GM12872 (cell line): ENCODE measurements around the gene PAEP.

ENCODE experiments used
- TF ChIP-seq, protein P1 (sequence below): IDR thresholded peaks from 3 replicates; pipeline ENCODE4 v1.5.1; 2011; ENCODE audit warnings: low read depth, mild to moderate bottlenecking, low read length, moderate library complexity; ENCODE audit not compliant: insufficient read depth

The PAEP gene

DNA sequence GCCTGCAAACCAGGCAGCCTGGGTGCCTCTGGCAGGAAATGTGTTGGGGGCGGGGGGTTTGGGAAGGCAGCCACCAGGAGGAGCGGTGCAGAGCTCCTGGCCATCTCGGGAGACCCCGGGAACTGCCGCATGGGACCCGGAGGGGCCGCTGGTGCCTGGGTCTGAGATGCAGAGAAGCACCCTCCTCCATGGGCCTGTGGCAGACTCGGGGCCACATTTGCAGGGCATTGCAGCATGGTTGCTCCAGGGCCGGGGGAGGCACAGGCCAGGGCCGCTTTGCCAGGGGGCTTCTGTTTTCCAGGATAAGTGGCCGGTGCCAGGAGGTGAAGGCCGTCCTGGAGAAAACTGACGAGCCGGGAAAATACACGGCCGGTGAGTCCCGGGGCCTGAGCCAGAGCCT lies 38.6 kb upstream of the PAEP start:
- TF ChIP-seq, protein P1, sequence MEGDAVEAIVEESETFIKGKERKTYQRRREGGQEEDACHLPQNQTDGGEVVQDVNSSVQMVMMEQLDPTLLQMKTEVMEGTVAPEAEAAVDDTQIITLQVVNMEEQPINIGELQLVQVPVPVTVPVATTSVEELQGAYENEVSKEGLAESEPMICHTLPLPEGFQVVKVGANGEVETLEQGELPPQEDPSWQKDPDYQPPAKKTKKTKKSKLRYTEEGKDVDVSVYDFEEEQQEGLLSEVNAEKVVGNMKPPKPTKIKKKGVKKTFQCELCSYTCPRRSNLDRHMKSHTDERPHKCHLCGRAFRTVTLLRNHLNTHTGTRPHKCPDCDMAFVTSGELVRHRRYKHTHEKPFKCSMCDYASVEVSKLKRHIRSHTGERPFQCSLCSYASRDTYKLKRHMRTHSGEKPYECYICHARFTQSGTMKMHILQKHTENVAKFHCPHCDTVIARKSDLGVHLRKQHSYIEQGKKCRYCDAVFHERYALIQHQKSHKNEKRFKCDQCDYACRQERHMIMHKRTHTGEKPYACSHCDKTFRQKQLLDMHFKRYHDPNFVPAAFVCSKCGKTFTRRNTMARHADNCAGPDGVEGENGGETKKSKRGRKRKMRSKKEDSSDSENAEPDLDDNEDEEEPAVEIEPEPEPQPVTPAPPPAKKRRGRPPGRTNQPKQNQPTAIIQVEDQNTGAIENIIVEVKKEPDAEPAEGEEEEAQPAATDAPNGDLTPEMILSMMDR, result no peak

DNA sequence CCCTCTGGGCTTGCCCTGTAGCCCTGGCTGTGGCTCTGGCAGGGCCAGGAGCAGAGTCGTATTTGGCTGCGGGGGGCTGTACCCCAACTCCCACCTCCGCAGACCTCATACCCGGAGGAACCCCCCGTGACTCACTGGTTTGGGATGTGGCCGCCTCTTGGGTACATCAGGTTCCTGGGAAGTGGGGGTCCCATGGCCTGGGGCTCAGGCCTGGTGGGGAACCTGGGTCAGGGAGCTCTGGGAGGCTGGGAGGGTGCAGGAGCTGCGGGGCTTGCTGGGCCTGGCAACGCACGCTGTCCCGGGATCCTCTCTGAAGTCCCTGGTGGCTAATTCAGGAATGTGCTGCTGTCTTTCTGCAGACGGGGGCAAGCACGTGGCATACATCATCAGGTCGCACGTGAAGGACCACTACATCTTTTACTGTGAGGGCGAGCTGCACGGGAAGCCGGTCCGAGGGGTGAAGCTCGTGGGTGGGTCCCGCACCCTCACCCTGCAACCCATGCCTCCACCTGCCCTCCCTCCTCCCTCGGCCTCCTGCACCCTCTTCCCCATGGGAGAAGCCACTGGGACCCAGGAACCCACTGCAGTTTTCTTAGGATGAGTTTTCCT lies 37.9 kb upstream of the PAEP start:
- TF ChIP-seq, protein P1, result no peak

DNA sequence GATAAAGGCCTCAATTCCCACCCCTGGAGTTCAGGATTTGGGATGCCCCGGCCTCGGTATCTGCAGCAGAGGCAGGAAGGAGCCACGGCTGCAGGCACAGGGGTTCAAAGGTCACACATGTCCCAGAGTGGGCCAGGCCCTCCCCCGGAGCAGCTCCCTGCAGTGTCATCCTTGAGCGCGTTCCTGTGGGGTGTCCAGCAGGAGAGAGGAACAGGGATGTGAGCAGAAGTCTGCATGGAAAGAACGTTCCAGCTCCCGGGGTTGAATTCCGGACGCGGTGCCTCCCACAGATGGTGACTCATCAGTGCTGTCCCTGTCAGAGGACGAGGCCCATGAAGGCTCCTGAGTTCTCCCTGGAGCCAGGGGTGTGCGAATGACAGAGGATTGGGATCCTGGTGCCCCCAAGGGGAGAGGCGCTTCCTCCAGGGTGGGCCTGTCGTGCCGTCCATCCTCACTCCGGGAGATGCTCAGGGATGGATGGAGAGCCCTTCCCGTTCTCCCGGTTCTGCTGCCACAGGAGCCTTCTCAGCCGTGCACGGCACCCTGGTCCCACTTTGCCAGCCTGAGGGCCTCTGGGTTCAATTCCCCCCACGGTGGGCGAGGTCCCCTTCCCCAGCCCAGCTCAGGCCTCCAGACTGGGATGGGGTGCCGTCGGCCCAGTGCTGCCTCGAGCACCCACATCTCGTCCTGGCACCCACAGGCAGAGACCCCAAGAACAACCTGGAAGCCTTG lies 37.3 kb upstream of the PAEP start:
- TF ChIP-seq, protein P1, result no peak

DNA sequence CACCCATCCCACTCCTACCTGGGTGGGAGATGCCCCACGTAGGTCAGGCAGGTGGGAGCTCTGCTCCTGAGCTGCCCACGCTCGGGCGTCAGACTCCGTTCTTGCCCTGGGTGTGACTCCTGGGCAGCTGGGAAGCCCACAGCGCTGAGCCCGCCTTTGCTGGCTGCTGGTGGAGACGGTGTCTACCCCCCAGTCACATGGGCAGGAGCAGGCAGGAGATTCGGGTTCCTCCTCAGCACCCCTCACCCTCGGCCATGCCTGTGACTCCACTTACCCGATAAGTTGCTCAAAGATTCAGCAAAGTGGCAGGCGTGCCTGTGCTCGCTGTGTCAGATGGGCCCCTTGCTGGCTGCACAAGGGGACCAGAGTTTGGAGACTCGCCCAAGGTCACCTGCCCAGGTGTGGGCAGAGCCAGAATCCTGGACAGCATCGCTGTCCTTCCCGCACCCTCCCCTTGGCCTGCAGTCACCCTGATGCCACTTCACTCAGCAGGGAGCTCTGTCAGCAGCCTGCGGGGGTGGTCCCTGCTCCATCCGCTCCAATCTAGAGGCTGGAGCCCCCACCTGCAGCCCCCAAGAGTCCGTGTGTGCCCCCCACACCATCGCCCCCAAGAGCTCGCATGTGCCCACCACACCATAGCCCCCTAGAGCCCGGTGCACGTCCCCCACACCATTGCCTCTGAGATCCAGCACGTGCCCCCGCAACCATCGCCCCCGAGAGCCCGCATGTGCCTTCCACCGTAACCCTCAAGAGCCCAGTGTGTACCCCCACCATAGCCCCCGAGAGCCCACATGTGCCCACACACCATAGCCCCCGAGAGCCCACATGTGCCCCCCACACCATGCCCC lies 36.1 kb upstream of the PAEP start:
- TF ChIP-seq, protein P1, result no peak

DNA sequence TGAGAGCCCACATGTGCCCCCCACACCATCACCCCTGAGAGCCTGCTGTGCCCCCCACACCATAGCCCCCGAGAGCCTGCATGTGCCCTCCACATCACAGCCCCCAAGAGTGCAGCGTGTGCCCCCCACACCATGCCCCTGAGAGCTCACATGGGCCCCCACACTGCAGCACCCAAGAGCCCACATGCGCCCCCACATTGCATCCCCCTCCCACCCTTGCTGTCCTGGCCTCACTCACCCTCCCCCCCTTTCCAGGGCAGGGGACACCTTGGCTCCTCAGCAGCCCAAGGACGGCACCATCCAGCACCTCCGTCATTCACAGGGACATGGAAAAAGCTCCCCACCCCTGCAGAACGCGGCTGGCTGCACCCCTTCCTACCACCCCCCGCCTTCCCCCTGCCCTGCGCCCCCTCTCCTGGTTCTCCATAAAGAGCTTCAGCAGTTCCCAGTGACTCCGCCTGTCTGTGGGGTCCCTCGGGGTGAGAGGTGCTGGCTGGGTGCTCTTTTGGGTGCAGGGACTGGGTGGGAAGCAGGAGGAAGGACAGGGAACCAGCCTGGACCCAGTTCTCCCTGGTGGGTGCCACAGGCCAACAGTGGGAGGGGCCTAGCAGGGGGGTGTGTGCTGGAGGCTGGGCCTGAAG lies 35.3 kb upstream of the PAEP start:
- TF ChIP-seq, protein P1, result no peak

DNA sequence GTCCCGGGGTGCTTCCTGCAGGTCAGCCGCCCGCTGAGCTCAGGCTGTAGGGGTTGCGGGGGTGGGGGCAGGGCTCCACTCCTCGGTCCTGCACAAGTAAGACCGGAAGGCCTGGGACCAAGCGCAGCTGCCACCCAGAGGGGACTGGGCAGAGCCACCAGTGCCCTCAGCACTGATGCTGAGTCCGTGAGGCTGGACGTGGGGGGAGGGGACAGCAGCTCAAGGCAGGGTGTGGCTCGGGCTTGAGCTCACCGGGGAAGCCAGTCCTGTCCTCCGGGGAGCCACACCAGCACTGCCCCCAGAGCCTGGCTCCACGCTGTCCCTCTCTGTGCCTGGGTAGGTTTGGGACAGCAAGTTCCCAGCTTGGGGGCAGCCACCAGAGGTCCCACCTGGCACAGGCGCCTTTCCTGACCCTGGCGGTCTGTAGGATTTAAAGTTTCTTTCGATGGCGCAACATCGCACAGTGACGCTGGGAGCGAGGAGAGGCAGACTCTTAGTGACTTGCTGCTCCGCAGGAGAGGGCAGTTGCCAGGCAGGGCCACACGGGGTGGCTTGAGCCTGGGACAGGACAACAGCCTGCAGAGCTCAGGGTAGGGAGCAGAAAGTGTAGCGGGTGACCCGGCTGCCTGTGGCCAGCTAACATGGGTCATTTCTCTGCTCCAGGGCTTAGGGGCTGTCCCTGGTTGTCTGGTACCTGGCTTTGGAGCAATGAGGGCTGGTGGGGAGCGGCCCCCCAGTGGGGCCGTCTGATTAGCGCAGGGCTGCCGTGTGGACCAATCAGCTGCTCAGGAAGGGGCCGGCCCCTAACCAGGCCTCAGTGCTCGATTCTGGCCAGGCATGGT lies 34.6 kb upstream of the PAEP start:
- TF ChIP-seq, protein P1, result no peak
